PC-3 (cell line): ENCODE results near the gene KLHL6. TPM values are rescaled to one million over a fixed set of nuclear protein-coding genes. Genes with fewer than 3 reads are reported as not detected.
A peak's percentile ranks its signal among the peaks of the same experiment; 100 is the strongest.

Source experiments
- ATAC-seq: fragments of 200-7000 bp; cut with Tn5 transposase; 2 replicates; pipeline ENCODE4 v1.9.1; 2020; ENCODE audit warnings: mild to moderate bottlenecking, moderate library complexity
- BruUV-seq: library from RNA; stranded (reverse); fragments of 400-500 nt; replicated peaks from 2 replicates; lab custom pipeline; 2021; lab: Mats Ljungman, UMichigan
- CTCF ChIA-PET: fragments of 300-600 bp; sonication (Branson Sonifier 250); formaldehyde crosslinking; loops from one replicate; lab custom pipeline; 2022; ENCODE audit warnings: antibody characterized with exemption; lab: Charles Lee
- POLR2A ChIA-PET: fragments of 300-600 bp; sonication (Branson Sonifier 250); formaldehyde crosslinking; loops from one replicate; lab custom pipeline; 2022; ENCODE audit warnings: antibody characterized with exemption; ENCODE audit not compliant: unreplicated experiment; lab: Charles Lee
- DNase-seq: peaks from one replicate; pipeline ENCODE4 v3.0.0-alpha.2; 2015
- H2AFZ ChIP-seq: fragments of 300-600 bp; sonication (generic); 2 replicates; pipeline ENCODE4 v1.6.0; 2016; ENCODE audit warnings: antibody characterized with exemption, low read length
- H3F3A ChIP-seq: fragments of 300-600 bp; sonication (generic); one replicate; pipeline ENCODE4 v1.6.0; 2017; ENCODE audit warnings: antibody characterized with exemption, low read length, control low read depth, mild to moderate bottlenecking; ENCODE audit not compliant: unreplicated experiment
- H3K27ac ChIP-seq: fragments of 300-600 bp; sonication (generic); 2 replicates; pipeline ENCODE4 v1.5.1; 2016; ENCODE audit warnings: mild to moderate bottlenecking, low read length
- H3K27me3 ChIP-seq: fragments of 300-600 bp; sonication (generic); 2 replicates; pipeline ENCODE4 v1.6.1; 2016; ENCODE audit warnings: low read length, mixed read lengths
- H3K36me3 ChIP-seq: fragments of 300-600 bp; sonication (generic); 2 replicates; pipeline ENCODE4 v1.6.1; 2016; ENCODE audit warnings: low read depth, mixed run types, low read length, mixed read lengths
- H3K4me1 ChIP-seq: fragments of 300-600 bp; sonication (generic); 2 replicates; pipeline ENCODE4 v1.5.1; 2016; ENCODE audit warnings: low read length; ENCODE audit not compliant: insufficient read depth
- H3K4me2 ChIP-seq: fragments of 300-600 bp; sonication (generic); 2 replicates; pipeline ENCODE4 v1.6.0; 2016; ENCODE audit warnings: low read length
- H3K4me3 ChIP-seq: fragments of 300-600 bp; sonication (generic); 2 replicates; pipeline ENCODE4 v1.5.1; 2016; ENCODE audit warnings: mild to moderate bottlenecking, low read length, mixed read lengths
- H3K79me2 ChIP-seq: fragments of 300-600 bp; sonication (generic); 2 replicates; pipeline ENCODE4 v1.6.1; 2017; ENCODE audit warnings: low read length, mixed read lengths
- H3K9ac ChIP-seq: fragments of 300-600 bp; sonication (generic); 2 replicates; pipeline ENCODE4 v1.6.0; 2016; ENCODE audit warnings: mild to moderate bottlenecking, low read length
- H3K9me2 ChIP-seq: fragments of 300-600 bp; sonication (generic); replicated peaks from 2 replicates; pipeline ENCODE4 v1.6.1; 2016; ENCODE audit warnings: mixed run types, low read length, mixed read lengths
- H3K9me3 ChIP-seq: fragments of 300-600 bp; sonication (generic); 2 replicates; pipeline ENCODE4 v1.6.1; 2016; ENCODE audit warnings: low read length, mixed read lengths
- H4K20me1 ChIP-seq: fragments of 300-600 bp; sonication (generic); 2 replicates; pipeline ENCODE4 v1.6.1; 2016; ENCODE audit warnings: low read length, mixed read lengths
- EZH2 ChIP-seq: fragments of 300-600 bp; sonication (generic); IDR thresholded peaks from one replicate; pipeline ENCODE4 v1.6.1; 2017; ENCODE audit warnings: antibody characterized with exemption, mild to moderate bottlenecking, low read length; ENCODE audit not compliant: unreplicated experiment
- EZH2phosphoT487 ChIP-seq: fragments of 300-600 bp; sonication (generic); IDR thresholded peaks from 2 replicates; pipeline ENCODE4 v1.6.1; 2018; ENCODE audit warnings: mild to moderate bottlenecking, antibody characterized with exemption, low read length, borderline replicate concordance
- intact Hi-C: fragments of 100-400 bp; cut with micrococcal nuclease; formaldehyde crosslinking; loops from 2 replicates; pipeline ENCODE4 v1.9.0; 2023
- total RNA-seq: library from RNA; depleted of rRNA; stranded (reverse); fragments of >200 nt; gene quantifications from 2 replicates; pipeline ENCODE4 v1.2.3, GENCODE V29; 2014
- TF ChIP-seq, protein P1 (sequence below): fragments of 300-600 bp; sonication (generic); conservative IDR thresholded peaks from 2 replicates; pipeline ENCODE4 v1.5.1; 2017; ENCODE audit warnings: antibody characterized with exemption, low read depth, mild to moderate bottlenecking, low read length

Gene KLHL6
- total RNA-seq, 1 experiment from 2014 or later = not detected

DNA sequence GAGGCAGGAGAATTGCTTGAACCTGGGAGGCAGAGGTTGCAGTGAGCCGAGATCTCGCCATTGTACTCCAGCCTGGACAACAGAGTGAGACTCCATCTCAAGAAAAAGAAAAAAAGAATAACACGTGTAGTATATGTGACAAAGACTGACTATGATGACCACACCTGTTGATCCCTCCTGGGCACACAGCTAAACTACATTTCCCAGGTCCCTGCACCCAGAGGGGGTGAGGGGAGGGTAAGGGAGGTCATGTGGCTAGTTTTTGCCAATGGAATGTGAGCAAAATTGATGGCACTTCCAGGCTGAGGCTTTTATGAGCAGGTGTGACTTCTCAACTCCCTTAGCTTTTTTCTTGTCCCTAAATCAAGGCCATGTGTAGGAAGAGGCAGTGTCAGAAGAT, 58.2 kb downstream of the KLHL6 start:
- Histone ChIP-seq H3K9ac (no peak overlapping the region), H3F3A (no peaks in the 10 kb centered on the region), H3K9me2 (no peaks in the 10 kb centered on the region), H3K27ac (no peak overlapping the region), H3K79me2 (no peaks in the 10 kb centered on the region), H3K36me3 (no peaks in the 10 kb centered on the region), H3K9me3 (no peaks in the 10 kb centered on the region), H3K4me1 (no peaks in the 10 kb centered on the region), H3K4me3 (no peak overlapping the region), H2AFZ (no peak overlapping the region), H3K4me2 (no peak overlapping the region), H3K27me3 (no peaks in the 10 kb centered on the region), H4K20me1 (no peaks in the 10 kb centered on the region)
- intact Hi-C loops = no loop called here
- no TSS peak for BruUV-seq
- POLR2A ChIA-PET = no interaction called here
- CTCF ChIA-PET = no interaction called here
- no peak for ATAC-seq
- DNase-seq = peak; percentile 15
- TF ChIP-seq EZH2 (no peak), EZH2phosphoT487 (no peak)
- TF ChIP-seq, protein P1, sequence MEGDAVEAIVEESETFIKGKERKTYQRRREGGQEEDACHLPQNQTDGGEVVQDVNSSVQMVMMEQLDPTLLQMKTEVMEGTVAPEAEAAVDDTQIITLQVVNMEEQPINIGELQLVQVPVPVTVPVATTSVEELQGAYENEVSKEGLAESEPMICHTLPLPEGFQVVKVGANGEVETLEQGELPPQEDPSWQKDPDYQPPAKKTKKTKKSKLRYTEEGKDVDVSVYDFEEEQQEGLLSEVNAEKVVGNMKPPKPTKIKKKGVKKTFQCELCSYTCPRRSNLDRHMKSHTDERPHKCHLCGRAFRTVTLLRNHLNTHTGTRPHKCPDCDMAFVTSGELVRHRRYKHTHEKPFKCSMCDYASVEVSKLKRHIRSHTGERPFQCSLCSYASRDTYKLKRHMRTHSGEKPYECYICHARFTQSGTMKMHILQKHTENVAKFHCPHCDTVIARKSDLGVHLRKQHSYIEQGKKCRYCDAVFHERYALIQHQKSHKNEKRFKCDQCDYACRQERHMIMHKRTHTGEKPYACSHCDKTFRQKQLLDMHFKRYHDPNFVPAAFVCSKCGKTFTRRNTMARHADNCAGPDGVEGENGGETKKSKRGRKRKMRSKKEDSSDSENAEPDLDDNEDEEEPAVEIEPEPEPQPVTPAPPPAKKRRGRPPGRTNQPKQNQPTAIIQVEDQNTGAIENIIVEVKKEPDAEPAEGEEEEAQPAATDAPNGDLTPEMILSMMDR = no peak

DNA sequence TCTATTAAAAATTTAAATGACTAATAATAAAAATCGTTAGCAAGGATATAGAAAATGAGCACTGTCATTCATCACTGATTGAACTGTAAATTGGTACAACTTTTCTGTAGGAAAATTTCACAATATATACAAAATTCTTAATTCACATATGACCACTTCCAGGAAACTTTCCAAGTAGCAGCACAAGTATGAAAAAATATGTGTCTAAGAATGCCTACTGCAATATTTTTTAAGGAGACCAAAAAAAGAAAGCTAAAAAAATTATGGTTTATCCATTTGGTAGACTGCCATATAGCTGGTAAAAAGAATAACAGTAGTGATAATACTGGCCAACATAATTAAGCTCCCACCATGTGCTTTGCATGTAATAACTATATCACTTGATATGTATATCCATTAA, 59.2 kb downstream of the KLHL6 start:
- no peaks in the 10 kb centered on the region for H3K27me3 ChIP-seq
- ATAC-seq (no peak), DNase-seq (no peak)
- H4K20me1 ChIP-seq = no peaks in the 10 kb centered on the region
- no TSS peak for BruUV-seq
- H3K9me2 ChIP-seq = no peaks in the 10 kb centered on the region
- H3K9ac ChIP-seq = no peak overlapping the region
- intact Hi-C loops = no loop called here
- H3K36me3 ChIP-seq = no peaks in the 10 kb centered on the region
- no peak overlapping the region for H2AFZ ChIP-seq
- H3K79me2 ChIP-seq = no peaks in the 10 kb centered on the region
- no peaks in the 10 kb centered on the region for H3F3A ChIP-seq
- H3K4me2 ChIP-seq = no peak overlapping the region
- ChIA-PET POLR2A (no interaction called here), CTCF (no interaction called here)
- peaks cover 1% of the 10 kb centered on the region for H3K4me1 ChIP-seq
- no peak overlapping the region for H3K27ac ChIP-seq
- H3K9me3 ChIP-seq = no peaks in the 10 kb centered on the region
- no peak overlapping the region for H3K4me3 ChIP-seq
- TF ChIP-seq, protein P1 = no peak
- TF ChIP-seq EZH2 = no peak
- no peak for TF ChIP-seq EZH2phosphoT487

DNA sequence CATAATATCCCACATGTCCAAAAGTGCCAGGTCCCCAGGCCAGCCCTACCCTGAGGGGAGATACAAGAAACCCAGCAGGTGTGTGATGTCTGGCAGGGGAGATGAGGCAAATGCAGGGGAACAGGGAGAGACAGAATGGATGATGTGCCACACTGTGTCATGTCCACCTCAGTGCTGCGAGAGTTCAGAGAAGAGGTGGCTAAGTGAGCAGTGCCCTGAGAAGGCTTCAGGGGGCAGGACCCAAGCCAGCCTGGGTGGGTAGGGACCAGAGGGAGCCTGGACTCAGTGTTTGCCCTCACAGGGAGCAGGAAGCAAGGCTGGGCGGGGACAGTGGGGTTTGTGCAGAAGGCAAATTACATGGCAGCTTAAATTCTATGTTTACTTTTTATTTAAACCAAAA, 61.2 kb downstream of the KLHL6 start:
- Histone ChIP-seq H3K79me2 (no peaks in the 10 kb centered on the region), H3K27me3 (no peaks in the 10 kb centered on the region), H3K9me2 (no peaks in the 10 kb centered on the region), H3K36me3 (no peaks in the 10 kb centered on the region), H3K4me2 (no peak overlapping the region), H3K27ac (no peak overlapping the region), H2AFZ (no peak overlapping the region), H4K20me1 (no peaks in the 10 kb centered on the region), H3K4me1 (peaks cover 21% of the 10 kb centered on the region), H3K4me3 (no peak overlapping the region), H3K9ac (no peak overlapping the region), H3F3A (no peaks in the 10 kb centered on the region), H3K9me3 (no peaks in the 10 kb centered on the region)
- no peak for ATAC-seq
- TF ChIP-seq EZH2 = no peak
- TF ChIP-seq, protein P1 = no peak
- no peak for TF ChIP-seq EZH2phosphoT487
- BruUV-seq = no TSS peak
- ChIA-PET CTCF (no interaction called here), POLR2A (no interaction called here)
- intact Hi-C loops = no loop called here
- DNase-seq = no peak
